ENCODE measurements around the gene SLC6A6.
"Not testable (repeated sequence)": the region's sequence is repeated elsewhere in the genome, so short reads cannot be mapped to it uniquely, and the experiment has no call there.

SLC6A6 gene

DNA sequence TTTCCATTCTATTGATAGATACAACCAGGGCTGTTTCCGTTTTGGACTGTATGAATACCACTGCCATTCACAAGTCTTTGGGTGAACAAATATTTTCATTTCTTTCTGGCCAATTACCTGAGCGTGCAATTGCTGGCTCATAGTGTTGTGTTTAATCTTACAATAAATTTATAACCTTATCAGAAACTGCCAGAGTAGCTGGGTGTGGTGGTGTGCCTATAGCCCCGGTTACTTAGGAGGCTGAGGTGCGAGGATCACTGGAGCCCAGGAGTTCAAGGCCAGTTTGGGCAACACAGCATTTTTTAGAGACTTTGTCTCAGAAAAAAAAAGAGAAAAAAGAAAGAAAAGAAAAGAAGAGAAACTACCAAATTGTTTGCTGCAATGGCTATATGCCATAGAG lies 5.4 kb upstream of the SLC6A6 start:
- FAIRE-seq (no peak), DNase-seq (ENCODE audit: extremely low spot score, insufficient read length, low read depth) (no peak)

- FAIRE-seq (no peak), DNase-seq (ENCODE audit: extremely low spot score, insufficient read length, low read depth) (no peak)
Observed at GRCh38 chr3:14397531-14397930, 4.9 kb upstream of the SLC6A6 start.

GRCh38 chr3:14397940-14398796 lies 4.2 kb upstream of the SLC6A6 start:
- FAIRE-seq (no peak), DNase-seq (ENCODE audit: extremely low spot score, insufficient read length, low read depth) (no peak)

DNA sequence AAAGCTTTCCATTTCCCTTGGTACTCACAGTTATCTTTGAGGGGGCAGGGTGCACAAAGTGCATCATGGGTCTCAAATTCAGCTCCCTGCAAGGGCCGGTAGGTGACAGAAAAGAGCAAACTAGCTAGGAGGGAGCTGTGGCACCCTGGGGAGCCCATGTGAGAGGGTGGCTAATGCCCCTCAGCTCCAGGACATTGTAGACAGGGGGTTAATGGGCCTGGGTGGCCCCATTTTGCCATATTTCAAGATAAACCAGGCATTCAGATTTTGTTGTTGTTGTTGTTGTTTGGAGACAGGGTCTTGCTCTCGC lies 3.7 kb upstream of the SLC6A6 start:
- FAIRE-seq (no peak), DNase-seq (ENCODE audit: extremely low spot score, insufficient read length, low read depth) (no peak)

GRCh38 chr3:14401692-14402303 lies 608 bp upstream of the SLC6A6 start:
- no peak for FAIRE-seq
- DNase-seq (ENCODE audit: extremely low spot score, insufficient read length, low read depth) = no peak

DNA sequence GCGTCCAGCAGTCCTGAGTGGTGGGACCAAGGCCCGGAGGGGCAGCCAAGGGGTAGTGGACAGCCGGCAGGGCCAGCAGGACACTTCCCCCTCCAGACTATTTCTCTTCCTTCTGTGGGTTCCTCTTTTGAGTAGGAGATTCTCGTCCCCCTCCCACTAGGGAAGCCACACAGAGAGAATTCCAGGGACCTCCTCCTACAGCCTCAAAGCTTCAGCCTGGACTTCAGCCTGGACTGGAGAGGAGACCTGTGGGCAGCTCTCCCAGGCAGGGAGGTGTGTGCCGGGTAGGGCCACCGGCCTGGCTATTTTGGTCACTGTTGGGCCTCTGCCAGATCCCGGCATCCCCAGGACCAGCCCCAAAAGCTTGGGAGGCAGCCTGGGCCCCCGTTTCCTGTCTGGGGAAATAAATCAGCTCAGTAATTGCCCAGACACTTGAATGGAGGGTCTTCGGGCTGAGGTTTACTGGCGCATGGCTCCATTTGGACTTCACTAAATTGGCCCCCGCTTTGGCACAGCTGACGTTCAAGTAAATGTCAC lies 1.3 kb downstream of the SLC6A6 start:
- DNase-seq (ENCODE audit: extremely low spot score, insufficient read length, low read depth) = no peak
- FAIRE-seq = no peak

GRCh38 chr3:14404186-14404585 lies 1.8 kb downstream of the SLC6A6 start:
- no peak for FAIRE-seq
- no peak for DNase-seq (ENCODE audit: extremely low spot score, insufficient read length, low read depth)

DNA sequence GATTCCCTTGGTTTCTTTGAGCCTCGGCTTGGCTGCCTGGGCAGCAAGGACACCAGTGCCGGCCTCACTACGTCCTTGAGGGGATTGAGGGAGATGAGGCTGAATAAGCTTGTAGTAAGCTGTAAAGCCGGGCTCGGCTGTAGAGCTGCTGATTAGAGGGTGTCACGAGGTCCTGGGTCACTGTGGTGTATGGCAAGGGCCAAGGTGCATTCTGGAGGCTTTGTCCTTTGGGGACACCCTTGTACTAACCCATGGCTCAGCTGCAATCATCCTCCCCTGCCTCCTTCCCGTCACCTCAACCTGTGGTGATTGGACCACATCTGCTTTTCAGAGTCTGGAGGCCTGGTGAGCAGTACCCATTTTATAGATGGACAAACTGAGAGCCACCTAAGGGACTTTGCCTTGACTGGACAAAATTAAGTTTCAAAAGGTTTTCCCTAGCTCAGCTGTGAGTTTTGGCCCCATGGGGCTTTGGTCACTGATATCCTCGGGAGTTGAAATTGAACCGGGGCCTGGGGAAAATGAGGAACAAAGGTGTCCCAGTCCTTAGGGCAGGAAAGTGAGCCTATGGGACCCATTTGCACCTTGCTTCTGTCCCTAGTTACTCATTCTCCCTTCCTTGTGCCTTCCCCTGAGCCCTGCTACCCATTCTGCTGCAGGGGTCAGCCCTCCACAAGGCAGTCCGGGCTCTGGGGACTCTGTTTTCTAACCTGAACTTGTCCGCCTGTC lies 2.4 kb downstream of the SLC6A6 start:
- DNase-seq (ENCODE audit: extremely low spot score, insufficient read length, low read depth) (no peak), FAIRE-seq (no peak)

DNA sequence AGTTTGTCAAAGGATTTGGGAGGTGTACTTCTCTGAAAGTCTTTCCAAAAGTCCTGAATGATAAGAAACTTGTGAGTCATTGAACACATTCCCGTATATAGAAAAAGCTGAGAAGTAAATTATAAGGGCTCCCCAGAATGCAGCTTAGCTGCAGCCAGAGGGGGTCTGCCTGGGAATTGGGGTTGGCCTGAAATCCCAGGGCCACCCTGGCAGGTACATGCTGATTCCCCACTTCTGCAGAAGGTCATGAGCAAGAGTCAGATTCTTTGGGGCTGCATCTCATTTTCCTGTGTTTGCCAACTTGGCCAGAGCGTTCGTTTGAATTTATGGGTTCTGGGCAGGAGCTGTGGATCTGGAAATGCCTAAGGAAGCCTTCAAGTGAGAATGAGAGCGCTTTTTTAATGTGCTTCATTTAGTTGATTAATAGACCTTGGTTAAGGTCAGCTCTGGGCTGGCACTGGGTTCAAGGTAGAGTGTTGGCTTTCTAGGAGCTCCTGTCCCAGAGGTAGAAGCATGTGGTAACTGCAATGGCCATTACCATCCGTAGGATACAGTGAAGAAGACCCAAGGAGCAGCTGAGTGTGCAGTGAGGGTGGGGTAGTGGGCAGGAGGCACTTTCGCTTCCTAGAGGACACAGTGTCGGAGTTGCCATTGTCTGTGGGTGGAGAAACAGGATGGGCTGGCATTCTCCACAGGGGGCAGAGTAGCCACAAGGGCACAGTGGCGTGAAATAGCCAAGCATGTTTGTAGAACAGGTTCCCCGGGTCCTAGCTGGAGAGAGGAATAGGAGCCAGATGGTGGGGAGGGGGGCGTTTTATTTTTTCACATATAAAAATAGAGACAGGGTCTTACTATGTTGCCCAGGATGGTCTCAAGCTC lies 3.2 kb downstream of the SLC6A6 start:
- FAIRE-seq = no peak

GRCh38 chr3:14406336-14406735 lies 3.9 kb downstream of the SLC6A6 start:
- no peak for FAIRE-seq
- no peak for DNase-seq (ENCODE audit: extremely low spot score, insufficient read length, low read depth)

More for the DNA sequence above, 3.2 kb downstream of the SLC6A6 start:
- DNase-seq (ENCODE audit: extremely low spot score, insufficient read length, low read depth) = no peak

GRCh38 chr3:14406766-14407165 lies 4.4 kb downstream of the SLC6A6 start:
- no peak for DNase-seq (ENCODE audit: extremely low spot score, insufficient read length, low read depth)
- FAIRE-seq = no peak

GRCh38 chr3:14407203-14407602 lies 4.8 kb downstream of the SLC6A6 start:
- FAIRE-seq (no peak), DNase-seq (ENCODE audit: extremely low spot score, insufficient read length, low read depth) (no peak)

- DNase-seq (ENCODE audit: extremely low spot score, insufficient read length, low read depth); FAIRE-seq: not testable (repeated sequence)
Observed at GRCh38 chr3:14409779-14410063, 7.3 kb downstream of the SLC6A6 start.

- DNase-seq (ENCODE audit: extremely low spot score, insufficient read length, low read depth) (no peak), FAIRE-seq (no peak)
Observed at GRCh38 chr3:14410106-14410502, 7.7 kb downstream of the SLC6A6 start.

GRCh38 chr3:14410503-14411165 lies 8.2 kb downstream of the SLC6A6 start:
- FAIRE-seq = no peak
- DNase-seq (ENCODE audit: extremely low spot score, insufficient read length, low read depth) = no peak

GRCh38 chr3:14411166-14411526 lies 8.7 kb downstream of the SLC6A6 start:
- DNase-seq (ENCODE audit: extremely low spot score, insufficient read length, low read depth) (no peak), FAIRE-seq (no peak)

DNA sequence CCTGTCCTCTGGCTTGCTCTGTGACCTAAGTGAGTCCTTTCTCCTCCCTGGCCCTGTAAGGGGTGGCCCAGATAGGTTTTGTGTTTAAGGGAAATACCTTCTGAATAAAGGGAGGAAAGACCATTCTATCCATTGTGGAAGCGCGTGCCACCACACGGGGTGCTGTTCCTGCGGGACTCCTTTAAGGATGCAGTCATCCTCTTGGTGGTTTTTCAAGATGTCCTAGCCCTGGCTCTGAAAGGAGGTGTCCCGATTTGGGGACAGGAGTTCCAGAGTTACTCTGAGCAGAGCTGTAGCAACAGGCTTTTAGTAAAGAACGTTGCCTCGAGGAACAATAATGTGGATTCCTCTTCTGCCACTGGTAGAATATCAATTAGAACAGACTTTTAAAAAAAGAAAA lies 9.6 kb downstream of the SLC6A6 start:
- no peak for DNase-seq (ENCODE audit: extremely low spot score, insufficient read length, low read depth)
- FAIRE-seq = no peak

DNA sequence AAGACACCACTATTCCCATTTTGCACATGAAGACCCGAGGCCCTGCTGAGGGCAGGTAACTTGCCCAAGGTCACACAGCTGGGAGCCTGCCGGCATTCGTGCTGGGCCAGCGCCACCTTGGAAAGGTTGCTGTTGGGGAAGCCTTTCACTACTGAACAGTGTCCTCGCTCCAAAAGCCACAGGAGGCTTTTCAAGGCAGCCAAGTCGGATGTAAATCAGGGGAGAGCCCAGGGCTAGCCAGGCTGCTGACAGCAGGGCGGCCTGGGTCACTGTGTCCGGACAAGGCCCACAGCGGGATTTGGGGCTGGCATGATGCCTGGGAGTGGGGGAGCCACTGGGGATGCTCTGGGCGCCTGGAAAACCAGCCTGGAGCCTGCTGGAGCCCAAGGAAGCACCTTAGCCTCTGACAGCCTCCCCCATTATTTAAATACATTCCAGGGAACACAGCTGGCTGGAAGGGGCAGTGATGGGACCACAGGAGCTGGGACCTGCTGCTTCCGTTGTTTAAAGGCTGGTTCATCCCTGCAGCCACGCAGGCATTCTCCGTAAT lies 10.5 kb downstream of the SLC6A6 start:
- no peak for DNase-seq (ENCODE audit: extremely low spot score, insufficient read length, low read depth)
- no peak for FAIRE-seq

GRCh38 chr3:14413381-14414071 lies 11.1 kb downstream of the SLC6A6 start:
- no peak for DNase-seq (ENCODE audit: extremely low spot score, insufficient read length, low read depth)
- FAIRE-seq = no peak

All from GM18507 (cell line).